Right lung (tissue), 5 donors: ENCODE data around the gene CNTNAP5. TPM values are rescaled to one million over a fixed set of nuclear protein-coding genes. Genes with fewer than 3 reads are reported as not detected.

Experiments
- DNase-seq, 2 donors: peaks; one replicate each; pipeline ENCODE4 v3.0.0-alpha.2; 2013
- polyA plus RNA-seq, 5 donors: library from polyadenylated mRNA; unstranded; fragments of 120-200 nt; gene quantifications; one replicate each; pipeline versions ENCODE4 v1.2.1 to v1.2.3, GENCODE V29; 2013; ENCODE audit warnings: inconsistent platforms in 1 of 5, low replicate concordance in 1 of 5; ENCODE audit not compliant: insufficient read length in 5 of 5, insufficient read depth in 1 of 5

Gene CNTNAP5
- polyA plus RNA-seq, 5 donors = 0.01 to 0.12 TPM; not detected in 3

GRCh38 chr2:124264551-124265091 lies 239.5 kb downstream of the CNTNAP5 start:
- DNase-seq = no peak

DNA sequence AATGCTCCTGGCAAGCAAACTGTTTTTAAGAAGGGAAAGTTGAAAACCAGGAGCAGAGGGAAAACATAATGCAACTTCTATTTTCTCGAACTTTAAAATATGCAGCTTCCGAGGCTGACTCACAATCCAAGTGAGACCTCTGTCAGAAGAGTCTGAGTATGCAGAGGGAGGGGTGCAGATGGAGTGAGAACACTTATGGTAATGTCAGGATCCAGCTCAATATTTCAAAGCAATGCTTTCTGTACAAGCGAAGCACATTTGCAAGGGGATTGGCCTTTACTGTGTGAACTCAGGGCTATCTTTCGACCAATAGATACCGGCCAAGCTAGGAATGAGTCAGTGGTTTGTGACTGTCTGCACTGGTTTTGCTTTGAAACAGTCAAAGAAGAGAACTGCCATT lies 242.7 kb downstream of the CNTNAP5 start:
- DNase-seq = no peak

DNA sequence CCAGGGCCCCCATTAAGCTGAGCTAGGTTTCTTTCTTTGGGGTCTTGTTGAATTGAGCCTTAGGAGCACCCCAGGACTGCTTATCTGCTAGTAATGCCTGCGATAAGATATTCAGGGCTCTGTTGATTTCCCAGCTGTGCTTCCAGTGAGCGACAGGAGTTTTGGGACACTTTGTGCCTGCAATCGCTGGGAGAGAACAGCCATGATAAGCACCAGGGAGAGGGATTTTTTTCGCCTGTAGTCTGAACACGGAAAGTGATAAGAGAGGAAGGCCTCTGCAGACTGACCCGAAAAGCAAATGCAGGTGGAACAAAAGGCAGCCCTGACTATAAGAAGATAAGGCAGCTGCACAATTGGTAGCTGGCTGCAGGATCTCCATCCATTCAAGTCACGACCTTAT lies 244.3 kb downstream of the CNTNAP5 start:
- no peak for DNase-seq

DNA sequence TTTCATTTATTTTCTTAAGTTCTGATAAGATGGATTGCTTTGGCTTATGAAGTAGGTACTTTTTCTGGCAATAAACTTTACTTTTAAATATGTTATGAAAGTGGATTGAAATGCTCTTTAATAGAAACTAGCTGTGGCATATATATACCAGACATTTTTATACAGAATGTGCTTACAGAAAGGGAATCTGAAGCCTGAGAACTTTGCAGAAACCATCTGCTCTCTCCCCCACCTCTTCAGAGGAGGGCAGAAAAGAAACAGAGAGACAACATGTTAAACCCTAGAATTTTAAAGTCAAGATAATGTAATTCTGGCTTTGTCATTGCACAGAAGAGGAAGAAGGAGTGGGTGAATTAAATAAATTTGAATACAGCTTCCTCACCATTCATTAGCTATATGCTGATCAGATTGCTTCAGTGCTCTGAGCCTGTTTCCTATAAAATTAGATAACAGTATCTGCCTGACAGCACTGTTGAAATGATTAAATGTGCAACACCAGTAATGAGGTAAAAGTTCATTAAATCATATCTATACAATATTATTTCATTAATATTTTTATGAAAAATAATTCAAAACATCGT lies 247.3 kb downstream of the CNTNAP5 start:
- no peak for DNase-seq

DNA sequence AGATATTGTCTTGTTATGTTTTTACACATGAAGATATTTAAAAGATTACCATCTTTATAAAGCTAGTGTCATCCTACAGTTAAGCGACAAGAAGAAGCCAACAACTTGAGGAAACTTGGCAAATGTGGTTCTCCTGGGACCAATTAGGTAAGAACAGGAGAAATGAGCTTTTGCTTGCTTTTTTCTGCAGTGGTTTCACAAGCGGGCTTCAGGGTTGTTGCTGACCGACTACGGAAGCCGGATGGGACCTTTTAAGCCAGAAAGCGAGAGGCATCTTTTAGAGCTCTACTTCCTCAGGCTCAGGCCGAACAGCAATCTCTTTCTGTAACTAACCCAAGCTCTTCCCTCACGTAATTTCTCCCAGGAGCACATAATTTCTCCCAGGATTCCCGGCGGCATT lies 256.5 kb downstream of the CNTNAP5 start:
- no peak for DNase-seq

- DNase-seq = no peak
Observed at GRCh38 chr2:124283096-124283495, 258.0 kb downstream of the CNTNAP5 start.

- DNase-seq = no peak
Observed at GRCh38 chr2:124286089-124286783, 261.1 kb downstream of the CNTNAP5 start.

DNA sequence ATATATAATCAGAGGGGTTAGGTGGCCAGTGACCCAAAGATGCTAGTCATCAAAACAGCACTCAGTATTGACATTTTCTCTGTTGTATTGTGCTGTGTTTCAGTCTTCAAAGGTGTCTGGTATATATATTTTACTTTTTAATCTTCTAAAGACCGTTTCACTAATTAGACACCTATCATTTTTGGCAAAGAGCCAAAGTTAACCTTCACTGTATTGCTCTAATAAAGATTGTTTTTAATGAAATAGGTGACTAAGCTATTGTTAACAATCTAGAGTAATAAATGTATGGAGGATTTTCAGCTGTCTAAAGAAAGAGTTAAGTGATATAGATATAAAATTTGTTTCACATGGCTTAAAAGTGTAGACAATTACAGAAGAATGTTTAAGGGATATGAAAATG lies 264.0 kb downstream of the CNTNAP5 start:
- DNase-seq = no peak

GRCh38 chr2:124289615-124290014 lies 264.5 kb downstream of the CNTNAP5 start:
- no peak for DNase-seq

DNA sequence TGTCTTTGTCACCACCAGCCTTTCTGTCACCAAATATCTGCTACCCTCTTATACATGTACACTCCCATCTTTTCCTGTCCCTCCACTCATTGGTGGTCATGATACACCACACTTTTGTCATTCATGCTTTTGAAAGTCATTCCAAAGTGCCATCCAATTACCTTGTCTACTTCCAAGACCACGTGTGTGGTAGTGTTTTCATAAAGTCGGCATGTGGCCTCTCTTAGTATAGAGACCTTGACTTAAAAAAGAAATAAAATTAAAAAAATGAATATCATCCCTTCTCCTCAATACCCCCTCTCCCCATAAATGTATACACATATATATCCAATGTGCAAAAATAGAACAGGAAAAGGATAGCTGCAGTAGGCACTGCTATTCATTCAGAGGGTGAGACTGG lies 271.4 kb downstream of the CNTNAP5 start:
- DNase-seq = no peak

DNA sequence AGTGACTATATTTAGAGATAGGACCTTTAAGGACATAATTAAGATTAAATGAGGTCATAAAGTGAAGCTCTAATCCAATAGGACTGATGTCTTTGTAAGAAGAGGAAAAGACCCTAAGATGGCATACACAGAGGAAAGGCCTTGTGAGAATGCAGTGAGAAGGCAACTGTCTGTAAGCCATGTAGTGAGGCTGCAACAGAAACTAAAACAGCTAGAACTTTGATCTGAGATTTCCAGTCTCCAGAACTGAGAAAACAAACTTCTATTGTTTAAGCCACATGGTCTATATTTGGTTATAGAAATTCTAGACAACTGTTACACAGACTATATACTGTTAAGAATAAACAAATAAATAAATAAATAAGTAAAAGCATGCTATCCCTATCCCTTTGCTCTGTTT lies 276.8 kb downstream of the CNTNAP5 start:
- DNase-seq = no peak

GRCh38 chr2:124308319-124309062 lies 283.4 kb downstream of the CNTNAP5 start:
- no peak for DNase-seq

- DNase-seq = no peak
Observed at GRCh38 chr2:124309563-124310138, 284.6 kb downstream of the CNTNAP5 start.

- DNase-seq = no peak
Observed at GRCh38 chr2:124310671-124311070, 285.6 kb downstream of the CNTNAP5 start.

- no peak for DNase-seq
Observed at GRCh38 chr2:124314084-124314483, 289.0 kb downstream of the CNTNAP5 start.

GRCh38 chr2:124315221-124315880 lies 290.3 kb downstream of the CNTNAP5 start:
- no peak for DNase-seq

DNA sequence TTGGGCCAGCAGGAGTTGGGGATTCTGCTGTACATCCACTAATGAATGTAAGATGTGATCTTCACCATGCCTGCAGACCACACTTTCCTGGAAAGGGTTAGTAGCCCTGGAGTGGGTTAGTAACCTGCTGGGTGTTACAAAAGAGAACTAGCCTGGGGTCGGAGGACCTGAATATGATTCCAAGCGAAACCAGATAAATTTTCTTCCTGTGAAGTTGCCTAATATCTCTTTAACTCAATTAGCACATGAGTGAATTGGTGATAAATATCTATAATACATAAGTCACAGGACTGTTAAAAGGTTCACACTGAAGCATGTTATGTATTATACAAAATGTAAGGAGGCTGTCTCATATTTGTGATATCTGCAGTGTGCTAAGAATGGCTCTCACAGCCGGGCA lies 291.0 kb downstream of the CNTNAP5 start:
- DNase-seq = no peak

- no peak for DNase-seq
Observed at GRCh38 chr2:124316881-124317605, 292.0 kb downstream of the CNTNAP5 start.

DNA sequence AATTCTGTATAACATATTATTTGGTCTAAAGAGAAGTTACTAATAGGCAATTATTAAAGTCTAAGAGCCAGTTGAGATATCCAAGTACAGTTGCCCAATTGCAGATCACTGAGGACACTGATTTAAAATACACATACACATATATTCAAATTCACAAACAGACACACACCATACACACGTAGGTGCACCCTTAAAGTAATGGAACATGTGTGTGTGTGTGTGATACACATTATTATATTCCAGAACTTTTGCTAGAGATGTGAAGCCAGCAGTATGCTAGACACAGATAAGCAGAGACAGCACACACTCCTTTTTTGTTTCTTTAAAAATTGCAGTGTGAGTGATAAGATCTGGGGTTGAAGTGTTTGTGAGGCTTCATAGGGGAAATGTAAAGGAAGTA lies 292.5 kb downstream of the CNTNAP5 start:
- DNase-seq = no peak

DNA sequence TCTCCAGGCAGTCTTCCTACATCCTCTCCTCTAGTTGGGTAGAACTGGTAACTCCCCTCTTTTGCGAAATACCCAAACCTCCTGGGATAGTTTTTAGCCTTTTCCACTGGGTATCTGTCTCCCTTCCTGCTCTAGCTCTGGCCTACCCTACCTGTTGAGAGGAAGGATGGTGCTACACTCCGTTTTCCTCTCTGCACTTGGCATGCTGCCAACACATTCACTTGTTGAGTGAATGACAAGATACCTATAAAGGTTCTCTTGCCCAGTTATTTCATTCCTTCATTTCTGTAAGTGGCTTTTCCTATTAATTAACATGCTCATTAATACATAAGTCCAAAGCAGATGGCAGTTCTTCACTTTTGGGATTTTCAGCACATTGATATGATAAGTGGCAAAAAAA lies 293.8 kb downstream of the CNTNAP5 start:
- no peak for DNase-seq

- DNase-seq = no peak
Observed at GRCh38 chr2:124319577-124319976, 294.5 kb downstream of the CNTNAP5 start.
